Vagina (tissue), 2 donors: Measurements from ENCODE around the gene SLC22A14.

ENCODE experiments used
- POLR2A ChIP-seq, 2 donors: fragments of 450-650 bp; IDR thresholded peaks; one replicate each; pipeline ENCODE4 v1.6.1; 2017; ENCODE audit warnings: antibody characterized with exemption in 2 of 2, mild to moderate bottlenecking in 2 of 2, moderate library complexity in 2 of 2
- POLR2AphosphoS5 ChIP-seq, 2 donors: sonication (generic); formaldehyde crosslinking; IDR thresholded peaks; one replicate each; pipeline ENCODE4 v1.9.0; 2017; ENCODE audit warnings: antibody characterized with exemption in 2 of 2, mild to moderate bottlenecking in 2 of 2, low read depth in 1 of 2; ENCODE audit not compliant: insufficient read depth in 1 of 2
- TF ChIP-seq, protein P1 (sequence below), 3 experiments: fragments of 450-650 bp in 2 of 3; fragments of 200-600 bp in 1 of 3; sonication (generic) in 1 of 3; IDR thresholded peaks; one replicate each; pipeline ENCODE4 v1.5.1; 2017 to 2019; ENCODE audit warnings: antibody characterized with exemption in 3 of 3, mild to moderate bottlenecking in 2 of 3, moderate library complexity in 2 of 3

GRCh38 chr3:38365469-38366062, 83.5 kb downstream of the SLC22A14 start:
- TF ChIP-seq, protein P1, sequence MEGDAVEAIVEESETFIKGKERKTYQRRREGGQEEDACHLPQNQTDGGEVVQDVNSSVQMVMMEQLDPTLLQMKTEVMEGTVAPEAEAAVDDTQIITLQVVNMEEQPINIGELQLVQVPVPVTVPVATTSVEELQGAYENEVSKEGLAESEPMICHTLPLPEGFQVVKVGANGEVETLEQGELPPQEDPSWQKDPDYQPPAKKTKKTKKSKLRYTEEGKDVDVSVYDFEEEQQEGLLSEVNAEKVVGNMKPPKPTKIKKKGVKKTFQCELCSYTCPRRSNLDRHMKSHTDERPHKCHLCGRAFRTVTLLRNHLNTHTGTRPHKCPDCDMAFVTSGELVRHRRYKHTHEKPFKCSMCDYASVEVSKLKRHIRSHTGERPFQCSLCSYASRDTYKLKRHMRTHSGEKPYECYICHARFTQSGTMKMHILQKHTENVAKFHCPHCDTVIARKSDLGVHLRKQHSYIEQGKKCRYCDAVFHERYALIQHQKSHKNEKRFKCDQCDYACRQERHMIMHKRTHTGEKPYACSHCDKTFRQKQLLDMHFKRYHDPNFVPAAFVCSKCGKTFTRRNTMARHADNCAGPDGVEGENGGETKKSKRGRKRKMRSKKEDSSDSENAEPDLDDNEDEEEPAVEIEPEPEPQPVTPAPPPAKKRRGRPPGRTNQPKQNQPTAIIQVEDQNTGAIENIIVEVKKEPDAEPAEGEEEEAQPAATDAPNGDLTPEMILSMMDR (IDR thresholded peaks at IDR 0.05): no peak
- no peak for TF ChIP-seq POLR2A (IDR thresholded peaks at IDR 0.05)
- TF ChIP-seq POLR2AphosphoS5 (IDR thresholded peaks at IDR 0.05; ENCODE audit: insufficient read depth in 1 of 2, low read depth in 1 of 2): no peak
